ENCODE data around the gene NUDT16L1. TPM values are rescaled to one million over a fixed set of nuclear protein-coding genes. Genes with fewer than 3 reads are reported as not detected.

Gene NUDT16L1
- total and polyA plus RNA-seq, 2 of the 4 experiments (the other 2 are of a cell fraction) = 22.9 to 44.3 TPM

GRCh38 chr16:4679850-4680636 lies 13.3 kb upstream of the NUDT16L1 start:
- peak overlapping the region; percentile 76 for H2AK9ac ChIP-seq (replicated peaks; ENCODE audit: low read depth, low read length, poor library complexity)
- H3K9me1 ChIP-seq (ENCODE audit: insufficient read depth, low read length) = no peaks in the 10 kb centered on the region
- BruUV-seq (replicated peaks) = no TSS peak
- no peaks in the 10 kb centered on the region; the same call in 1 of the 2 replicates for H4K20me1 ChIP-seq (ENCODE audit: insufficient read depth, low read length)
- no peak overlapping the region; the same call in 1 of the 2 replicates for H3K23ac ChIP-seq (ENCODE audit: low read depth, low read length)
- H3K18ac ChIP-seq (ENCODE audit: low read depth, low read length) = no peak overlapping the region
- intact Hi-C loops (cut with micrococcal nuclease) = no loop called here
- 0 out of 2 replicates have a peak overlapping the region, but pooled peaks have one; percentile 43 for H4K5ac ChIP-seq (ENCODE audit: low read depth, low read length)
- no peak overlapping the region for H3K56ac ChIP-seq (ENCODE audit: extremely low read depth, insufficient read depth, low read length)
- ChIA-PET CTCF (no interaction called here), POLR2A (ENCODE audit: unreplicated experiment) (interaction anchor here (0.6 to 0.7 kb wide), 2 partner anchors 54 to 890 kb away, joined by 3 to 5 read pairs; no protein-coding TSS in a partner anchor)
- in situ Hi-C loops (cut with MboI; ENCODE audit: low sequenced_read_pairs) = no loop called here
- peak overlapping the region; percentile 39; the same call in 1 of the 2 replicates for H2AK5ac ChIP-seq (ENCODE audit: low read depth, low read length)
- peak overlapping the region; percentile 18; the same call in 1 of the 2 replicates for H3K4me3 ChIP-seq (ENCODE audit: insufficient read depth, low read depth, low read length)
- H3K4ac ChIP-seq (ENCODE audit: low read depth, low read length) = peak overlapping the region; percentile 72
- peak overlapping the region; percentile 79 for H2AFZ ChIP-seq (replicated peaks; ENCODE audit: low read length, poor library complexity)
- 75% methylated on average over 23 of the region's 47 CpGs; no CpG with 5 or more reads in 1 of the 2 experiments for WGBS, 2 experiments (ENCODE audit: extremely low coverage in 2 of 2, insufficient read length in 1 of 2)
- H3K27ac ChIP-seq (ENCODE audit: insufficient read depth, low read length) = peak overlapping the region; percentile 77
- H3K9me3 ChIP-seq (ENCODE audit: control insufficient read depth, insufficient read depth, low read length) = no peaks in the 10 kb centered on the region
- dilution Hi-C loops (cut with HindIII; ENCODE audit: low sequenced_read_pairs, unreplicated experiment) = no loop called here
- H3K4me2 ChIP-seq (ENCODE audit: low read depth, low read length) = peak overlapping the region; percentile 57
- peaks cover 6 to 28% of the 10 kb centered on the region in 2 experiments; a peak in 2 of 4 replicates for H3K79me1 ChIP-seq (ENCODE audit: low read depth in 1 of 2, low read length in 2 of 2)
- H3K14ac ChIP-seq (replicated peaks; ENCODE audit: low read depth, low read length) = peak overlapping the region; percentile 66
- peak; percentile 78 for ATAC-seq (ENCODE audit: low read depth)
- peak overlapping the region in 1 of 2 experiments; percentile 67; a peak in 1 of 4 replicates for H4K8ac ChIP-seq (ENCODE audit: low read depth in 2 of 2, low read length in 2 of 2)
- H3K27me3 ChIP-seq (ENCODE audit: control insufficient read depth, insufficient read depth, low read length) = no peaks in the 10 kb centered on the region
- no peak overlapping the region for H3K9ac ChIP-seq (ENCODE audit: low read depth, low read length)
- H2BK120ac ChIP-seq (ENCODE audit: low read depth, low read length) = 0 out of 2 replicates have a peak overlapping the region, but pooled peaks have one; percentile 8
- H2BK20ac ChIP-seq (ENCODE audit: low read depth, low read length) = no peak overlapping the region
- H4K91ac ChIP-seq (ENCODE audit: insufficient read depth, low read depth, low read length) = 0 out of 2 replicates have a peak overlapping the region, but pooled peaks have one; percentile 47
- peaks cover 2% of the 10 kb centered on the region; the same call in 1 of the 2 replicates for H3K4me1 ChIP-seq (ENCODE audit: control insufficient read depth, insufficient read depth, low read length)
- peaks cover 67% of the 10 kb centered on the region; the same call in 1 of the 2 replicates for H3K36me3 ChIP-seq (ENCODE audit: control insufficient read depth, insufficient read depth, low read length)
- TF ChIP-seq RCOR1 (IDR thresholded peaks at IDR 0.05; ENCODE audit: insufficient replicate concordance, low read length) (no peak), CEBPB (IDR thresholded peaks at IDR 0.05; ENCODE audit: low read depth, low read length) (0 out of 2 replicates have a peak, but pooled peaks have one; percentile 17)
- peak overlapping the region; percentile 59 for H2BK5ac ChIP-seq (ENCODE audit: low read depth, low read length, poor library complexity, severe bottlenecking)
- no peak overlapping the region for H2BK15ac ChIP-seq (ENCODE audit: low read depth, low read length)
- peak; percentile 67 for DNase-seq
